Hepatocyte (in vitro differentiated cells): ENCODE data around the gene ANKRD62.

Source experiments
- EZH2 ChIP-seq: fragments of 200-600 bp; sonication (generic); IDR thresholded peaks from 2 replicates; pipeline ENCODE4 v1.6.1; 2016; ENCODE audit warnings: antibody characterized with exemption, mild to moderate bottlenecking, borderline replicate concordance
- TF ChIP-seq, protein P1 (sequence below): fragments of 200-600 bp; sonication (generic); IDR thresholded peaks from 2 replicates; pipeline ENCODE4 v1.5.1; 2016; ENCODE audit warnings: antibody characterized with exemption, mild to moderate bottlenecking; ENCODE audit not compliant: poor library complexity

DNA sequence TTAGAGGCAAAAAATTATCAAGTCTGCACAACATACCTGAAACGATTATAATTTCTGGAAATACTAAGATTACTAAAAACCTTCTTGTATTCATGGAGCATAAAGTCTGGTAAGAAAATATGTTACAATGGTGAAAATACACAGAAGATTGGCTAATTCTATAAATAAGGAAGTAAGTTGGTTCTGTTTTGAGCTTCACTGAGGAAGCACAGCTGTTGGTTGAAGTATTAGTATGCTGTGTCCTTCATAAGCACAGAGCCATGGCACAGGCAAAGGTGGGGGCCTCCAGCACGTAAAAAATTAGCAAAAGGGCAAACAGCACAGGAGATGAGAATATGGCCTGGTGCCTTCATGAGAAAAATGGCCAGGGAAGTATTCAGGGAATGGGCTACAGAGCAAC, 40.4 kb upstream of the ANKRD62 start:
- TF ChIP-seq, protein P1, sequence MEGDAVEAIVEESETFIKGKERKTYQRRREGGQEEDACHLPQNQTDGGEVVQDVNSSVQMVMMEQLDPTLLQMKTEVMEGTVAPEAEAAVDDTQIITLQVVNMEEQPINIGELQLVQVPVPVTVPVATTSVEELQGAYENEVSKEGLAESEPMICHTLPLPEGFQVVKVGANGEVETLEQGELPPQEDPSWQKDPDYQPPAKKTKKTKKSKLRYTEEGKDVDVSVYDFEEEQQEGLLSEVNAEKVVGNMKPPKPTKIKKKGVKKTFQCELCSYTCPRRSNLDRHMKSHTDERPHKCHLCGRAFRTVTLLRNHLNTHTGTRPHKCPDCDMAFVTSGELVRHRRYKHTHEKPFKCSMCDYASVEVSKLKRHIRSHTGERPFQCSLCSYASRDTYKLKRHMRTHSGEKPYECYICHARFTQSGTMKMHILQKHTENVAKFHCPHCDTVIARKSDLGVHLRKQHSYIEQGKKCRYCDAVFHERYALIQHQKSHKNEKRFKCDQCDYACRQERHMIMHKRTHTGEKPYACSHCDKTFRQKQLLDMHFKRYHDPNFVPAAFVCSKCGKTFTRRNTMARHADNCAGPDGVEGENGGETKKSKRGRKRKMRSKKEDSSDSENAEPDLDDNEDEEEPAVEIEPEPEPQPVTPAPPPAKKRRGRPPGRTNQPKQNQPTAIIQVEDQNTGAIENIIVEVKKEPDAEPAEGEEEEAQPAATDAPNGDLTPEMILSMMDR: no peak
- TF ChIP-seq EZH2: no peak
